Activated CD4-positive, alpha-beta T cell treated with anti-CD3 and anti-CD28 coated beads, Interleukin-2, amount 10 ng/mL, durations not matched to agents 24 days and 14 days (primary cell): Measurements from ENCODE around the gene DND1. TPM values are rescaled to one million over a fixed set of nuclear protein-coding genes. Genes with fewer than 3 reads are reported as not detected.
"Not testable (repeated sequence)": the region's sequence is repeated elsewhere in the genome, so short reads cannot be mapped to it uniquely, and the experiment has no call there.

Experiments used
- DNase-seq: peaks from one replicate; pipeline ENCODE4 v3.0.0; 2022
- H3K27ac Mint-ChIP-seq: one replicate; pipeline ENCODE4 v1.8.0; 2022; ENCODE audit warnings: mild to moderate bottlenecking, mixed read lengths
- H3K27me3 Mint-ChIP-seq: one replicate; pipeline ENCODE4 v1.8.0; 2022; ENCODE audit warnings: mixed read lengths
- H3K36me3 Mint-ChIP-seq: one replicate; pipeline ENCODE4 v1.8.0; 2022; ENCODE audit warnings: low read depth, mild to moderate bottlenecking, mixed read lengths
- H3K4me1 Mint-ChIP-seq: one replicate; pipeline ENCODE4 v1.8.0; 2021; ENCODE audit warnings: mixed read lengths
- H3K4me3 Mint-ChIP-seq: one replicate; pipeline ENCODE4 v1.8.0; 2022; ENCODE audit warnings: mild to moderate bottlenecking, moderate library complexity, mixed read lengths
- H3K9me3 Mint-ChIP-seq: one replicate; pipeline ENCODE4 v1.8.0; 2021; ENCODE audit warnings: mixed read lengths
- intact Hi-C: fragments of 100-400 bp; cut with micrococcal nuclease; formaldehyde crosslinking; loops from one replicate; pipeline ENCODE4 v1.15.1; 2023
- total RNA-seq: library from RNA; stranded (reverse); gene quantifications from 2 replicates; pipeline ENCODE4 v1.2.3, GENCODE V29; 2022

DND1 gene
- total RNA-seq, 1 donor from 2014 or later = 3.8 TPM

- Mint-ChIP-seq H3K27me3 (no peaks in the 10 kb centered on the region), H3K27ac (no peak overlapping the region), H3K4me3 (no peak overlapping the region), H3K36me3 (peaks cover 68% of the 10 kb centered on the region), H3K9me3 (no peaks in the 10 kb centered on the region), H3K4me1 (peaks cover 28% of the 10 kb centered on the region)
- DNase-seq = no peak
- intact Hi-C loops = no loop called here
Observed at GRCh38 chr5:140694276-140694675, 20.9 kb upstream of the DND1 start.

GRCh38 chr5:140690941-140691924, 17.9 kb upstream of the DND1 start, which contains the start of the genes HARS1 and HARS2:
Gene HARS1, minus strand, starts transcription at chr5:140691370. Its CDS starts 66 bp downstream, at chr5:140691304.
Gene HARS2, plus strand, starts transcription at chr5:140691455. Its CDS starts 194 bp downstream, at chr5:140691649.
- Mint-ChIP-seq H3K4me3 (peak within 1 kb of the TSS; percentile 98), H3K27ac (peak within 1 kb of the TSS; percentile 98), H3K36me3 (peaks cover 55% of the 10 kb centered on the region), H3K27me3 (no peaks in the 10 kb centered on the region), H3K4me1 (peaks cover 30% of the 10 kb centered on the region), H3K9me3 (no peaks in the 10 kb centered on the region)
- DNase-seq = peak; percentile 96
- intact Hi-C loops = loop anchor here (1.0 to 2.0 kb wide), 5 partner anchors 9 to 290 kb away; partner anchors contain the start of genes ANKHD1, IK, NDUFA2 and TMCO6

GRCh38 chr5:140690376-140690932, 17.1 kb upstream of the DND1 start:
- H3K27ac Mint-ChIP-seq = peak overlapping the region; percentile 98
- DNase-seq = no peak
- intact Hi-C loops = loop anchor here (2.0 kb wide), 1 partner anchor 52 kb away; the partner anchor contains the start of gene TMCO6
- peaks cover 28% of the 10 kb centered on the region for H3K4me1 Mint-ChIP-seq
- H3K9me3 Mint-ChIP-seq = no peaks in the 10 kb centered on the region
- peaks cover 52% of the 10 kb centered on the region for H3K36me3 Mint-ChIP-seq
- no peaks in the 10 kb centered on the region for H3K27me3 Mint-ChIP-seq
- peak overlapping the region; percentile 98 for H3K4me3 Mint-ChIP-seq

DNA sequence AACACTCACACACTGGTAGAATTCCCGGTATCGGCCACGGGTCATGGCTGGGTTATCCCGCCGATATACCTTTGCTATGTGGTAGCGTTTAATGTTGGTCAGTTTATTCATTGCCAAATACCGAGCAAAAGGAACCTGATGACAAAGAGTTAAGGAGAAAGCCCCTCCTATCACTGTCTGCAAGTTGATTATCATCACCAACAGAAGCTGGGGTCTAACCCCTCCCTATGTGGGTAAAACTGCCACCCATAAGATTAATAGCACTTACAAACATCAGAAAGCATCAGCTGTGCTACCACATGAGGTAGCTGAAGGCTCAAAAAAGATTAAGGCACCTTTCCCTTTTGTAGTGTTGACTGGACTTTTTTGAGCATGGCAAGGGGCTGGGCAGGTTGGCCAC, 5.6 kb upstream of the DND1 start:
- DNase-seq = no peak
- Mint-ChIP-seq H3K36me3 (peaks cover 76% of the 10 kb centered on the region), H3K9me3 (no peaks in the 10 kb centered on the region), H3K27ac (no peak overlapping the region), H3K4me1 (peaks cover 8% of the 10 kb centered on the region), H3K4me3 (no peak overlapping the region), H3K27me3 (no peaks in the 10 kb centered on the region)
- intact Hi-C loops = no loop called here

GRCh38 chr5:140677947-140678346, 4.6 kb upstream of the DND1 start:
- no peak overlapping the region for H3K4me3 Mint-ChIP-seq
- H3K4me1 Mint-ChIP-seq = peaks cover 8% of the 10 kb centered on the region
- peaks cover 74% of the 10 kb centered on the region for H3K36me3 Mint-ChIP-seq
- H3K27me3 Mint-ChIP-seq = no peaks in the 10 kb centered on the region
- no peaks in the 10 kb centered on the region for H3K9me3 Mint-ChIP-seq
- peak overlapping the region; percentile 75 for H3K27ac Mint-ChIP-seq
- DNase-seq = no peak
- intact Hi-C loops = no loop called here

DNA sequence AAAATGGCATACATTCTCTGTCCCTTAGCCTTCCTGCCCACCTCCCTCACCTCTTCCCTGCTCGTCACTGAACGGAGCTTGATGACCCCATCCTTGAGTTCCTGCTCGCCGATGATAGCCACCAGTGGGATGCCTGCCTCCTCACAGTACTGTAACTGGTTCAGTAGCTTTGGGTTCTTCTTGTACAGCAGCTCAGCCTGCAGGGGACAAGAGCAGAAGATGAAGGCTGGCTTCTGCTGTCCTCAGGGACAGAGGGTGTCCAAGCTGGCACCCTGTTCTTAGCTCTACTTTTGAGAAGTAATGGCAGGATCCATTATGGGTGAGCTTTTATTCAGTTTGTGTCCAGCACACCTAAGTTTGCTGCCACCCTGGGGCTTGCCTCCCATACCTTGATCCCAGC, 1.3 kb upstream of the DND1 start:
- intact Hi-C loops = no loop called here
- Mint-ChIP-seq H3K27me3 (no peaks in the 10 kb centered on the region), H3K36me3 (peaks cover 72% of the 10 kb centered on the region), H3K4me3 (no peak overlapping the region), H3K4me1 (peaks cover 8% of the 10 kb centered on the region), H3K27ac (no peak overlapping the region), H3K9me3 (no peaks in the 10 kb centered on the region)
- DNase-seq = no peak

DNA sequence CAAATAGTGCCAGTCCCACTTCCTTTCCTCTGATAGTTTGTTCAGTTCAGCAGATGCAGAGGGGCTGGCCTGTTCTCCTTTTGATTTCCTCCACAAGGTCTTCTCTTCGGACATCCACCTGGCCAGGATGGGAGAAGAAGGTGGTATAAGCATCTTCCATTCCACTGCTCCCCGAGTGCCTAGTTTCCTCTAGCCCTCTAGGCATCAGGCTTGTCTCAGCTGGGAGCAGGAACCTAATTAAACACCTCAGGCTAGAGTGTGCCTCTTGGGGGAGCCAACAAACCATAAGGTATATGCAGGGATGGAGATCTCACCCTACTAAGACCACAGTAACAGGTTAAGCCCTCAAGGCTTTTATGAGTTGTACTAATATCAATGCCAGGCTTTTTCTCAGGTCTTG, 835 bp upstream of the DND1 start:
- Mint-ChIP-seq H3K4me3 (no peak overlapping the region), H3K4me1 (peaks cover 8% of the 10 kb centered on the region), H3K9me3 (no peaks in the 10 kb centered on the region), H3K27ac (no peak overlapping the region), H3K36me3 (peaks cover 72% of the 10 kb centered on the region), H3K27me3 (no peaks in the 10 kb centered on the region)
- no peak for DNase-seq
- intact Hi-C loops = no loop called here

GRCh38 chr5:140672455-140673186, 755 bp downstream of the DND1 start:
- H3K4me3 Mint-ChIP-seq = no peak overlapping the region
- intact Hi-C loops = no loop called here
- H3K36me3 Mint-ChIP-seq = peaks cover 74% of the 10 kb centered on the region
- H3K4me1 Mint-ChIP-seq = peaks cover 8% of the 10 kb centered on the region
- no peaks in the 10 kb centered on the region for H3K27me3 Mint-ChIP-seq
- no peak overlapping the region for H3K27ac Mint-ChIP-seq
- DNase-seq = no peak
- no peaks in the 10 kb centered on the region for H3K9me3 Mint-ChIP-seq

- Mint-ChIP-seq H3K27me3 (no peaks in the 10 kb centered on the region), H3K4me1 (peaks cover 16% of the 10 kb centered on the region), H3K27ac (no peak overlapping the region), H3K36me3 (peaks cover 75% of the 10 kb centered on the region), H3K9me3 (no peaks in the 10 kb centered on the region), H3K4me3 (no peak overlapping the region)
- intact Hi-C loops = no loop called here
- DNase-seq = no peak
Observed at GRCh38 chr5:140671472-140672125, 1.8 kb downstream of the DND1 start.

DNA sequence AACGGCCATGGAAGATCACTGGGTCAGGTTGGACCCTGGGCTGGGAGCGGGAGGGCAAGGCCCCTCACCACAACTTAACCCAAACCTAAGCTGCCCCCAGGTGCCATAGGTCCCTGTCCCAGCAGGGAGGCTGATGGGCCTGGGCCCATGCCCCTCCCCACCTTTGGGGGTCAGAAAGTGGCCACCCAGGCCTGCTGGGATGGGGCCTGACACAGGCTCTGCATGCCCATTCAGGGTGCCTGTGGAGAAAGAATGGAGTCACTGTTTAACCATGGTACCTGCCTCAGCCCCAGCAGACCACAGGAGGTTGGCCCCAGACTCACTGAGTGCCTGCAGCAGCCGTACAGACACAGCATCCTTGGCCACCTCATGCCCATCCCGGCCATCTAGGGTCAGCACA, 2.3 kb downstream of the DND1 start:
- H3K36me3 Mint-ChIP-seq = peaks cover 73% of the 10 kb centered on the region
- H3K4me1 Mint-ChIP-seq = peaks cover 20% of the 10 kb centered on the region
- H3K27me3 Mint-ChIP-seq, DNase-seq, H3K9me3 Mint-ChIP-seq, intact Hi-C loops, H3K27ac Mint-ChIP-seq, H3K4me3 Mint-ChIP-seq: not testable (repeated sequence)

GRCh38 chr5:140664359-140665119, 8.8 kb downstream of the DND1 start, which contains the start of gene WDR55:
Gene WDR55, plus strand, starts transcription at chr5:140664904. Its CDS starts 9 bp downstream, at chr5:140664913.
- H3K27me3 Mint-ChIP-seq = no peaks in the 10 kb centered on the region
- no peaks in the 10 kb centered on the region for H3K9me3 Mint-ChIP-seq
- H3K36me3 Mint-ChIP-seq = peaks cover 70% of the 10 kb centered on the region

GRCh38 chr5:140664030-140664358, 9.4 kb downstream of the DND1 start:
- Mint-ChIP-seq H3K4me3 (peak overlapping the region; percentile 100), H3K27ac (peak overlapping the region; percentile 98), H3K9me3 (no peaks in the 10 kb centered on the region), H3K27me3 (no peaks in the 10 kb centered on the region), H3K36me3 (peaks cover 70% of the 10 kb centered on the region), H3K4me1 (peaks cover 26% of the 10 kb centered on the region)
- intact Hi-C loops = loop anchor here (1.0 kb wide), 5 partner anchors 17 to 100 kb away; partner anchors contain the start of genes APBB3, HARS1, HARS2 and IK
- DNase-seq = no peak

More at GRCh38 chr5:140664359-140665119, 8.8 kb downstream of the DND1 start, which contains the start of gene WDR55:
- peak; percentile 99 for DNase-seq
- peak within 1 kb of the TSS; percentile 98 for H3K27ac Mint-ChIP-seq
- H3K4me3 Mint-ChIP-seq = peak within 1 kb of the TSS; percentile 100
- intact Hi-C loops = loop anchor here (1.0 kb wide), 5 partner anchors 17 to 100 kb away; partner anchors contain the start of genes APBB3, HARS1, HARS2 and IK
- H3K4me1 Mint-ChIP-seq = peaks cover 26% of the 10 kb centered on the region
